Stimulated activated CD8-positive, alpha-beta memory T cell treated with anti-CD3 and anti-CD28 coated beads, Interleukin-2, amount 100 ng/mL, for 1 hour (primary cell): ENCODE data around the gene GABPB2.

Experiments used
- DNase-seq, 2 donors: peaks; one replicate each; pipeline ENCODE4 v3.0.0-alpha.2; 2020; ENCODE audit warnings: low read depth in 2 of 2

The GABPB2 gene

DNA sequence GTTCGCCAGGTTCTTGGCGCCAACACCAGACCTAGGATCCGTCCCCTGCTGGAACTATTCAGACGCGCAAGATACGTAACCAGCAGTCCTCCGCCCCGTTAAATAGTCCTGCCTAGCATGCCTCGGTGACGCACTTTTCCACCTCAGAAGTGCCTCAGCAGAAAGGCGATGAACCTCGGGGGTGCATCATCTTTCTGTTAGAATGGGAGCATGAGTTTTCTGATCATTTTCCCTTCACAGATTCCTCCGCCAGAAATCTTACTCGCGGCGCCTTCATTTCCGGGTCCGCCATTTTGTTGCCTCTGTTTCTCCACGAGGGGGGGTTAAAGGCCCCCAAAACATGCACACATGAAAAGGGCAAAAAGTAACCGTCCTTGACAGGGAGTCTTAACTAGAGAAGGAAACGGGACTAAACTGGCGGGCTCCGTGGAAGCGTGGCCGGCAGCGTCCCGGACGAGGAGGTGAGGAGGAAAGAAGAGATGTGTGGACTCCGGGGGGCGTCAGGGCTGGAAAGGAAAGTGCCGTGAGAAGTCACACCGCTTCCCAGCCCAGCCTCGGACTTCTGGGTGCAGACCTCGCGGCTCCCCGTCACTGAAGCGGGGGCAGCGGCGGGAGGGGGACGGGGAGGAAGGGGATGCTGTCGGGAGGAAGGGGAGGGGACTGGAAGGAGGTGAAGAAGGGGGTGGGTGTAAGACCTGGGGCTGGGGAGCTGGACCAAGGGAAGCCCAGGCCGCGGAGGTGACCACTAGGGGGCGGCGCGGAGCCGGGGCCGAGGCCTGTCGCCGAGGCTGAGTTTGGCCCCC is at the start of gene GABPB2:
Gene GABPB2 (plus strand): TSS at position 288 of the 803 bp plus-strand sequence. CDS start 17,429 bp downstream, outside the sequence.
- peak; percentile 69 to 71 for DNase-seq

DNA sequence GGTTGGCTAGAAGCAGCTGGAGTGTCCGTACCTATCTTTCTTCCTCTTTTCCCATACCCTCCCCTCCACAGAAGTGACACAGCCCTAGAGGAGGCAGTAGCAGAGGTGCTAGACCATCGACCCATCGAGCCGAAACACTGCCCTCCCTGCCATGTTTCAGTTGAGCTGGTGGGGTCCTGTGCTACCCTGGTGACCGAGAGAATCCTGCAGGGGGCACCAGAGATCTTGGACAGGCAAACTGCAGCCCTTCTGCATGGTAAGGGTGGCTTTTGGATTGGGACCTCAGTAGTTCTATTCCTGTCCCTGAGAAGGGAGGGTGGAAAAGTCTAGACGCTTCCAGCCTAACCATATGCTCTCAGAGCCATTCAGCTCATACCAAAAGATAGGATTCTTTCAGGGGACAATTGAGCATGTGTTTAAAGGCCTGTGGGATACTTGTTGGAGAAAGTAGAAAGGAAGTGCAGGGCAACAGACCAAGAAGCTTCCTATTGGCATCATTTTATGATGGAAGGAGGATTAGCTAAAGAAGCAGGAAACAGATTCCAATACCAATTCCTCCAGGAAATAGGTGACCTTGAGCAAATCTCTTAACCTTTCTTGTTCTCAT is 45.9 kb upstream of the GABPB2 start:
- peak; percentile 73 to 77 for DNase-seq

DNA sequence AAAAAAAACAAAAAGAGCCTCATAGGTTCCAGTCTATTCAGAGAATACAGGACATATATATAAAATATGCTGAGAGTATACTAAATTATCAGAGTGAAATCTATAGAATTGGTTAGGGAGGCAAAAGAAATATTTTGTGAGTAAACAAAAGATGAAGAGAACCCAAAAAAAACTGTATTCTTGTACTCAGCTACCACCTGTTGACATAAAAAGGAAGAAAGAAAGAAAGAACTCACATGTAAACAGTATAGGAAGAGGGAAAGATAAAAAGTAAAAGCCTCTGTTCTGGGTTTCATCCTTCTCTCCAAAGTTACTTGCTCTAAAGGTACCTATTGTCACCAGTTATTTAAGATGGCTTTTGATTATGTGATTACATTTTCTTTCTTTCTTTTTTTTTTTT is 44.1 kb upstream of the GABPB2 start:
- DNase-seq = no peak

DNA sequence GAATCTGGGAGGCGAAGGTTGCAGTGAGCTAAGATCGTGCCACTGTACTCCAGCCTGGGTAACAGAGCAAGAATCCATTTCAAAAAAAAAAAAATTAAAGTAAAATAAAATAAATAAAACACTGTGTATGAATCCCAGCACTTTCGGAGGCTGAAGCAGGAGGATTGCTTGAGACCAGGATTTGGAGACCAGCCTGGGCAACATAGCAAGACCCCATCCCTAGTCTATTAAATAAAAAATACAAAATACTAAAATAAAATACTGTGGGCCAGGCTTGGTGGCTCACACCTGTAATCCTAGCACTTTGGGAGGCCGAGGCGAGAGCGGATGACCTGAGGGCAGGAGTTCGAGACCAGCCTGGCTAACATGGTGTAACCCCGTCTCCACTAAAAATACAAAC is 38.4 kb upstream of the GABPB2 start:
- DNase-seq = no peak

DNA sequence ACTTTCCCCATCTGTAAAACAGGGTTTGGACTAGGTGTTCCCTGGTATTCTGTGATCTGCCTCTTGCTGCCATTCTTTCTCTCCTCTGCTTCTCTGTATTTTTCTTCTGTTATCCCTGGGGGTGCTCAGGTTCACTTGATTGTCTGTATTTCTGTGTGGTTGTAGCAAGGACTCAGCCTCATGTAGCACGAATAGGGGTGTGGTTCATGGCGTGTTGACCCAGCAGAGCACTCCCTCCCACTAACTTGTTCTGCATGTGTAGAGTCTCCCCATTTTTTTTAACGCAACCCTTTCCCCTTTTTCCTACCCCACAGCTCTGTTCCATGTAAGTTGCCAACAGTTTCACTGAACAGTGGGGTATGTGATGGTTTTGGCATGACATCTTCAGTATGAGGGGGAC is 35.4 kb upstream of the GABPB2 start:
- no peak for DNase-seq

DNA sequence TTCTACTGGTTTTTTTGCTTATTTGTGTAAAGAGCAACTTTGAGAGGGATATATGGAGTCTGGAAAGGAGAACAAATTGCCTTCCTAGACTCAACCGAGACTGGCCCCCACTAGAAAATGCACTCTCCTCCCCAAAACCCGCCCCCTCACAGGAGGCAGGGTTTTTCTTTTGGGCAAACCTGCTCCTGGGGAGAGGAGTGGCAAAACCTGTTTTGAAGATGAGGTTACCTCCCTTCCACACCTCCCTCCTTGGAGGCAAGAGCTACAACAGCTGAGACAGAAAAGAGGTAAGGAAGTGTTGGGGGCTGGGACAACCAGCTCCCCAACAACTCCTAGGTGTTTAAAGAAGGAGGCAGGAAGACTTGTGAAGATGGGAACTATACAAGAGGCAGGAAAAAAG is 34.2 kb upstream of the GABPB2 start, which contains the start of gene BNIPL:
Gene BNIPL (plus strand): TSS at position 231 of the 400 bp plus-strand sequence. CDS start 140 bp downstream, at position 371.
- no peak for DNase-seq

DNA sequence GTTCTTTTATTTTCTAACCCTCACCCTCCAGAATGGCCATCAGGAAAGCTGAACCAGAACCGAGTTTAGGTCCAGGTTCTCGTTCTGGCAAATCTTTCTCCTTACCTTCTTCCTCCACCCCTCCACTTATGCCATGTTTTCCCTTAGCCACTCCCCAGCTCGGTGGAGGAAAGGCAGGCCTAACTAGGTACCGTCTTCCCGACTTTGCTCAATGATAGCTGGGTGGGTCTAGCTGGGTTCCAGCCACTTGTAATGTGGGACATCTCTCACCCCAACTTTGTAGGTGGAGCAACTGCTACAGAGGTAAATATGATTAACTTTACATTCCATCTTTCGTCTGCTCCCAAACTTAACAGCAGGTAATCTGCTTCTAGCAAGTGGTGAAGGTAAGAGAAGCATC is 33.5 kb upstream of the GABPB2 start:
- no peak for DNase-seq

DNA sequence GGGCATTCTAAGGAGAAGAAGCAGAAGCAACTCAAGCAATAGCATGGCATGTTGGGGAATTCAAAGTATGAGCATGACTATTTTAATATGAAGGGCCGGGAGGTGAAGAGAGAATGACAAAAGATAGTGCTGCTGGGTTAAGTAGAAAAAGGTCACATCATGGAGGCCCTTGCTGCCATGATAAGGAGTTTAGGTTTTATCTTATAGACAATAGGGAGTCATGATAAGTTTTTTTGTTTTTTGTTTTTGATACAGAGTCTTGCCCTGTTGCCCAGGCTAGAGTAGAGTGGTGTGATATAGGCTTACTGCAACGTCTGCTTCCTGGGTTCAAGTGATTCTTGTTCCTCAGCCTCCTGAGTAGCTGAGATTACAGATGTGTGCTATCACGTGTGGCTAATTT is 31.0 kb upstream of the GABPB2 start:
- DNase-seq = no peak

DNA sequence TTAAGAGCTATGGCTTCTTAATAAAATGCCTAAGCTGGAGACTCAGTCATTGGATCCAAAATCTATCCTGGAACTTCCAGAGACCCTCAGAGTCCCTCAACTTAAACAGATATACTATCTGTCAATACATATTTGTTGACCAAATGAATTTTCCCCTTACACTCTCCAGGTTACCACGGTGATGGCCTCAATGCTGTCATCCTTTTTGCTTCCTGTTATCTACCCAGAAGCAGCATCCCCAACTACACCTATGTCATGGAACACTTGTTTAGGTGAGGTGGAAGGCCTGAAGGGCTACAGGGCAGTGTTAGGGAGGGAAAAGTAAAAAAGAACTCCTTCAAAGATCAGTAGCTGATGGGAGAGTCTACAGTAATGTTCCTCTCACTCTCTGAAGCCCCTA is 27.4 kb upstream of the GABPB2 start:
- DNase-seq = no peak

DNA sequence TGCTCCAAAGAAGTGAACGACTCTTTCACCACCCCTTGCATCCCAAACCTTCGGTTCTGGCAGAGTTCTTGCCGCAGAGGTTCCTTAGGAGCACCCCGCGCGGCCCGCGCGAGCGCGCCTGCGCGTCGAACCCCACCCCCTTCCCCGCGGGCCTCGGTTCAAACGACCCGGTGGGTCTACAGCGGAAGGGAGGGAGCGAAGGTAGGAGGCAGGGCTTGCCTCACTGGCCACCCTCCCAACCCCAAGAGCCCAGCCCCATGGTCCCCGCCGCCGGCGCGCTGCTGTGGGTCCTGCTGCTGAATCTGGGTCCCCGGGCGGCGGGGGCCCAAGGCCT is 23.0 kb upstream of the GABPB2 start, which contains the start of gene C1orf56:
Gene C1orf56 (plus strand): TSS at position 161 of the 334 bp plus-strand sequence. CDS start 97 bp downstream, at position 258.
- no peak for DNase-seq

DNA sequence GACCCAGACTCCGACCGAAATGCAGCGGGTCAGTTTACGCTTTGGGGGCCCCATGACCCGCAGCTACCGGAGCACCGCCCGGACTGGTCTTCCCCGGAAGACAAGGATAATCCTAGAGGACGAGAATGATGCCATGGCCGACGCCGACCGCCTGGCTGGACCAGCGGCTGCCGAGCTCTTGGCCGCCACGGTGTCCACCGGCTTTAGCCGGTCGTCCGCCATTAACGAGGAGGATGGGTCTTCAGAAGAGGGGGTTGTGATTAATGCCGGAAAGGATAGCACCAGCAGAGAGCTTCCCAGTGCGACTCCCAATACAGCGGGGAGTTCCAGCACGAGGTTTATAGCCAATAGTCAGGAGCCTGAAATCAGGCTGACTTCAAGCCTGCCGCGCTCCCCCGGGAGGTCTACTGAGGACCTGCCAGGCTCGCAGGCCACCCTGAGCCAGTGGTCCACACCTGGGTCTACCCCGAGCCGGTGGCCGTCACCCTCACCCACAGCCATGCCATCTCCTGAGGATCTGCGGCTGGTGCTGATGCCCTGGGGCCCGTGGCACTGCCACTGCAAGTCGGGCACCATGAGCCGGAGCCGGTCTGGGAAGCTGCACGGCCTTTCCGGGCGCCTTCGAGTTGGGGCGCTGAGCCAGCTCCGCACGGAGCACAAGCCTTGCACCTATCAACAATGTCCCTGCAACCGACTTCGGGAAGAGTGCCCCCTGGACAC is 22.5 kb upstream of the GABPB2 start:
- no peak for DNase-seq

DNA sequence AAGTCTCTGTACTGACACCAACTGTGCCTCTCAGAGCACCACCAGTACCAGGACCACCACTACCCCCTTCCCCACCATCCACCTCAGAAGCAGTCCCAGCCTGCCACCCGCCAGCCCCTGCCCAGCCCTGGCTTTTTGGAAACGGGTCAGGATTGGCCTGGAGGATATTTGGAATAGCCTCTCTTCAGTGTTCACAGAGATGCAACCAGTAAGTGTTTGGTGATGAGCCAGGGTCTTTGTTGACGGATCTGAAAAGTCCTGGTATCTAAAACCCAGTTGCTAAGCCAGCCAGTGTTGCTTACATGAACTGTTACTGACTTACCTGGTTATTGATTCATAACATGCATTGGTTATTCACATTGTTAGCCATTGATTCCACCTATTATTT is 21.9 kb upstream of the GABPB2 start:
- DNase-seq = no peak

DNA sequence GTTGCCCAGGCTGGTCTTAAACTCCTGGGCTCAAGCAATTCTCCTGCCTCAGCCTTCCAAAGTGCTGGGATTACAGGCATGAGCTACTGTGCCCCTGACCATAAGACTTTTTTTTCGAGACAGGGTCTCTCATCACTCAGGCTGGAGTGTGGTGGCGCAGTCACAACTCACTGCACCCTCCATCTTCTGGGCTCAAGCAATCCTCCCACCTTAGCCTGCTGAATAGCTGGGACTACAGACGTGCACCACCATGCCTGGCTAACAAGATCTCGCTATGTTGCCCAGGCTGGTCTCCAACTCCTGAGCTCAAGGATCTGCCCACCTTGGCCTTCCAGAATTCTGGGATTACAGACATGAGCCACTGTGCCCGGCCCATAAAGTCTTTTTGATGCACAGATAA is 21.1 kb upstream of the GABPB2 start:
- DNase-seq = no peak

DNA sequence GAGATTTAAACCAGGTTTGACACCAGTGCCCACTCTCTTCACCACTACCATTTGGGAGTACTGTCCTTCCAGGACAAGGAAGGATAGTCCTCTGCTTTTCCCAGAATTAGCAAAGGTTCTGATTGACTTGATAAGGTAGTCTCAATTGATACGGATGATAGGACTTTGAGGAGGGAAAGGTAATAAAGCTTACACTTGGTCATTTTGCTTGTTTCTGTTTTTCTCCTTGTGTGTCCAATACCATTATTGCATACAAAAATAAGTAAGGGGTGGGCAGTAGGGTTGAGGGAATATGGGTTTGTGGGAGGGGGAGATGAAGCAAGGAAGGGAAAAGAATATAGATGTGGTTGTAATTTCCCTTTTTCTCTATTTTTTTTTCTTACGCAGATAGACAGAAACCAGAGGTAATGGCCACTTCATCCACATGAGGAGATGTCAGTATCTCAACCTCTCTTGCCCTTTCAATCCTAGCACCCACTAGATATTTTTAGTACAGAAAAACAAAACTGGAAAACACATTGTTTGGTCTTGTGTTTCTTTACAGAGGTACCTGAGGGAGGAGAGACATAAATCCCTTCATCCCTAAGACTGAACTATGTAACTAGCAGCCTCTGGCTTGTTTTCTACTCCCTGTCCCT is 20.4 kb upstream of the GABPB2 start:
- DNase-seq = no peak

DNA sequence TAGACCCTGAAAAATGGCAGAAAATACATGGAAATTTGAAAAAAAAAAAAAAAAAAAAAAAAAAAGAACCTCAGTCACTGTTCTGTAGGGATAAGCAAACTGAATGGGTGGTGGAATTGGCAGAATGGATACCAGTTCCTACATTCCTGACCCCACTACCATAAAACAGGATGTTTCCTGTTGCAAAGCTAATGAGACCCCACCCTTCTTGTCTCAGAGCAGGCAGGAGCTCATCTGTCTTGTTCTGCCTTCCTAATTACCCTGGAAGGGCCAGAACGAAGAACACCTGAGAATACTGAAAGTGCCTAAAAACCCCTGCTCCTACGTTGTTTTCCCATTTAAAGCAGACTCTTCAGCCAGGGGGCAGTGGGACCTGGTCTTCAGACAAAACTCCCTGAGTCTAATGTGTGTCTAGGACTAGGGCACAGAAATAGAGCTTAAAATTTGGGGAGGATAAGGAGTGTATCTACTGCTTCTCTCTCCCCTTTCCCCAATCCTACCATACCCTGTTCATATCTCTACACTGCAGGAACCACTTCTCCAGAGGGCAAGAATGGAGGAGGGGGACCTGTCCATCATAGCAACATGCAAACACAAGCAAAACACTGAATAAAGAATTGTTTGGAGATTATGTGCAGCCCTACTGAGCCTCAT is 19.1 kb upstream of the GABPB2 start:
- no peak for DNase-seq

DNA sequence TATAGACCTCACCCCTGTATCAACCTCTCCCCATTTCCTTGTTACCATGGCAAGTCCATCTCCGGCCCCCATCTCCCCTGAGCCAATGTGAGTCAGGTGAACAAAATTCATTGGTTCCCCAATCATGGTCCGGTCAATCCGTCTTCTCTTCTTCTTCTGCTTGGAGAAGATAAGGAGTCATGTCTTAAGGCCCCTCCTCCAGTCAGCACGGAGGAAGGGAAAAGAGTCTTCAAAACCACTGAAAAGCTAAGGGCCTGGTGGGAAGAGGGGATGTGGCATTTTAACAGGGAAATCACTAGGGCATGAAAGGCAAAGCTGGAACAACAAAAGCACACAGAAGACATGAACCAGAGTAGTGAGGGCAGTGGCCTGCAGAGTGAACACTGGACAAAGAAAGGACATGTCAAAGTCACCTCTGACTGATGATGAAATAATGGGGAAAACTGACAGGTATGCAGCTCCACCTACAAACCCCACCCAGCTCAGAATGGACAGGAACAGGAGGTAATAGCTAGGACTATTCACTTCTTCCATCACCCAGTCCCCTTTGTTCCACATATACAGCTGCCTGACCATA is 15.5 kb upstream of the GABPB2 start:
- DNase-seq = no peak

DNA sequence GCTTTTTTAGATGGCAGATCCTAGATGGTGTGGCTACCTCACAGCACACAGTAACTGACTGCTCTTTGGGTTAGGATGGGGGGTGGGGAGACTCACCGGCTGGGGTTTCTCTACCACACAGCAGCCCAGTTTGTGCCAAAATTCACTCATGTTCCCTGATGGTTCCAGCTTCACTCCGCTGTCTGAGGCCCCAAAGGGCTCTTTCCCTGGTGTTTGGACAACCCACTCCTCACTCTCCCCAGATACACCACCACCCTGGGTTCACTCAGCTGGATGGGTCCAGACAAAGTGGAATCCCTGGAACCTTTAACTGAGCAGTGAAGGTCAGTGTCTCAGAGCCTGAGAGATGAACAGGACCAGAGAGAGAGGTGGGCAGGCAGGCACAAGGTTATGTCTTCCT is 15.0 kb upstream of the GABPB2 start:
- DNase-seq = no peak

DNA sequence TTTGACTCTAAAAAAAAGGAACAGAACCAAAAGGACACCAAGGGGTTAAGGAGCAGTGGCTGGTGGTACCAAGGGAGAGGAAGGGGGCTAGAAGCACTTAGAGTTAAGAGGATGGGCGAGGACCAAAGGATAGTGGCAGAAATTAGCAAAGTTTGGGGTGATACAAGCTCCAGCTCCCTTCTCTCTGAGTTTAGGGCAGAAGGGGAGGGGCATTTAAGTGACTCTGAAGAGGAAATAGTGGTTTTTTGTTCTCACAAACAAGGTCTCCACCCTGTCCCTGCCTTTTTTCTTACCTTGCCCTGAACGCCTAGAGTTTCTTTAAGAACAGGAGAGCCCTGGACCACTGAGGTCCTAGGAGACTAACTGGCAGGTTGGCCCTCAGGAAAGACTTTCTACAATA is 14.4 kb upstream of the GABPB2 start:
- no peak for DNase-seq

DNA sequence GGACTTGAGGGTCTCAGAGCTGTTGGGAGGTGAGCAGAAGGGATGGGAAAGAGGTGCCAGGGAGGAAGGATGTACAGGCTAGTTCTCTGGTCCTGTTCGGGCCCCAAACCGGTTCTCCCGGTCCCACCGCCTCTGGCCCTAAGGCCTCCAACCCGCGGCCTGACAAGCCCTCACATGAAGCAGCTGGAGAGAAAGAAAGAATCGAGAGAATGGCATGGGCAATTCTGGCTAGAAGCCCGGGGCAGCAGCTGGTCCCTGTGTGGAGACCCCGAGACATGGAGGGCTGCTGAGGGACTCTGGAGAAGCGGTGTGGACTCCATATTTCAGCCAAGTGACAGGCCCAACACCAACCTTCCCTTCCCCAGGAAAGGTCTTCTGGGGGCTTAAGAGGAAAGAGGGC is 11.9 kb upstream of the GABPB2 start:
- no peak for DNase-seq

DNA sequence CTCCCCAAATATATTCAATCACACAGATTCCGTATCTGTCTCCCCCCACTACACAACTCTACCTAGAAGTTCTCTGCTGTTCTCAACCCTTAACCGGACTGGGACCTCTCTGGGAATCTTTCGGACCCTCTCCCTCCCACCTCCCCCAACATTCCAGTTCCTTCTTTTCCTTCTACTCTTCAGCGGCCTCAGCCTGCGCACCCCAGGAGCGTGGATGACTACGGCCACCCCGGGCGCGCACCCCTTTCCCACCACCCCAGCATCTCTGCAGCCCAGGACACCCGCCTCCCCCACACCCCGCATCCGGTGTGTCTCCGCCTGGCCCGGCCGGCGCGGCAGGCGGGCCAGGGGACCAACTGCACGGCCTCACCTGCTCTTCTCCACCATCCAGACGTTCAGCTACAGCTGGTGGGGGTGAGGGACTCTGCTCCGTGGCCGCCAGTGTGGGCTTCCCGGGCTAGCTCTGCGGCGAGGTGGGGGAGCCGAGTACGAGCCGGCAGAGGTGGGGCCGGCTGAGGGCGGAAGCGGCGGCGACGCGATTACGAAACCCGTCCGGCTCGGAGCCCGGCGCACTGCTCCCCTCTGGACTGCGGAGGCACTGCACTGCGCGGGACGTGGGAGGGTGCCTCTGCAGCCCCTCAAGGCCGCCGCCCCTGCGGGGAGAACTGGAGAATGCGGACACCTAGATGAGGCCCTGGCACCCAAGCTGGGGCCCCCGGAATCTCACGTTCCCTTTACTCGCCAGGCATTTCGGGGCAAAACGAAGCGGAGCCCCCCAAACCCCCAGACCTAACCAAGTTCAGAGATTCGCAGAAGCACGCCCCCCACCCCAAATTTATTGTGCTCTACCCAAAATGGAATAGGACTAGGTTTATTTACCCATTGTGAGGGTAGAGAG is 11.2 kb upstream of the GABPB2 start, which contains the start of gene CDC42SE1:
Gene CDC42SE1 (minus strand): TSS at position 514 of the 898 bp plus-strand sequence. CDS start 3,892 bp downstream, outside the sequence.
- DNase-seq = peak; percentile 71 to 74
